Activated T-helper 2 cell treated with anti-CD3 and anti-CD28 coated beads, Interferon-gamma antibody, Interleukin-2, Interleukin-4, amounts not matched to agents 10 μg/mL and 5 μg/mL and 100 μg/mL, durations not matched to agents 14 hours and 24 hours and 36 hours (primary cell): ENCODE measurements around the gene NDUFA11. TPM values are rescaled to one million over a fixed set of nuclear protein-coding genes. Genes with fewer than 3 reads are reported as not detected.

Source experiments
- DNase-seq: peaks from one replicate; pipeline ENCODE4 v3.0.0; 2021; ENCODE audit warnings: low spot score
- H3K27ac Mint-ChIP-seq: one replicate; pipeline ENCODE4 v1.8.0; 2021; ENCODE audit warnings: mixed read lengths
- H3K27me3 Mint-ChIP-seq: one replicate; pipeline ENCODE4 v1.8.0; 2021; ENCODE audit warnings: low read depth, mixed read lengths
- H3K36me3 Mint-ChIP-seq: one replicate; pipeline ENCODE4 v1.8.0; 2021; ENCODE audit warnings: low read depth, mixed read lengths
- H3K4me1 Mint-ChIP-seq: one replicate; pipeline ENCODE4 v1.8.0; 2021; ENCODE audit warnings: low read depth, mixed read lengths
- H3K4me3 Mint-ChIP-seq: one replicate; pipeline ENCODE4 v1.8.0; 2021; ENCODE audit warnings: low read depth, mild to moderate bottlenecking, moderate library complexity, mixed read lengths
- H3K9me3 Mint-ChIP-seq: one replicate; pipeline ENCODE4 v1.8.0; 2021; ENCODE audit warnings: mixed read lengths
- intact Hi-C: fragments of 100-400 bp; cut with micrococcal nuclease; formaldehyde crosslinking; loops from one replicate; pipeline ENCODE4 v1.15.1; 2023
- total RNA-seq: library from RNA; stranded (reverse); gene quantifications from 2 replicates; pipeline ENCODE4 v1.2.3, GENCODE V29; 2022

NDUFA11 gene
- total RNA-seq, 1 donor from 2014 or later: 230 TPM

- no peaks in the 10 kb centered on the region for H3K27me3 Mint-ChIP-seq
Measured at GRCh38 chr19:5927441-5927821, 23.8 kb upstream of the NDUFA11 start.

DNA sequence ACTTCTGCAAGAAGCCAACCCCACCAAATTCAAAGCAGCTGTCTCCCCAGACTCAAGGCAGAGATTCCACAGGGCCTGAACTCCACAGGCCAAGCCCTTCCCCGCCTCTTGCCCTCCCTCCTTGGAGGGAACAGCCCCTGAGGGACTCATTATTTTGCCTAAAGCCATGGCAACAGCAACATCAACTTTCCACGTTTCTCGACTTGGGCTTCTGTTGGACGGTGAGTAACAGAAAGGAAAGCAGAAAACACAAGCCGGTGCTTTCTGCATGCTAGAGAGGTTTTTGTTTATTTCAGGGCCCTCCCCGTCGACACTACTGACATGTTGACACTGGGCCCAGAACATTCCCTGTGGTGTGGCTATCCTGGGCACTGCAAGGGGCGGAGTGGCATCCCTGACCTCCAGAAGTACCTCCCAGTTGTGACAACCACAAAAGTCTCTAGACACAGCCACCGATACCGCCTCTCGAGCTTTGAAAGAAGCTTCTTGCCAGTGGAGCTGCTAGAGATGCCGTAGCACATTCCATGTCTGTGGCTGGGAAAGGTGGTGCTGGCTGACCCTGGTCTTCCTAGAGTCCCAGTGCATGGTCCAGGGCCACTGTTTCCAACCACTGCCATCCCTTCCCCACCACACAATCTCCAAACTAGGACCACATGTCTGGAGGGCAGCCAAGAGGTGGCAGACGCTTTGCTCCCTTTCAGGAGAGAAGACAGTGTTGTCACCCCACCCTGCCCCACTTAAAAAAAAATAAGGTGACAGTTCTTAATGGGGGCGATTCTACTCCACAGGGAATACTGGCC, 23.3 kb upstream of the NDUFA11 start:
- no peak overlapping the region for H3K4me3 Mint-ChIP-seq
- H3K36me3 Mint-ChIP-seq: peaks cover 52% of the 10 kb centered on the region
- no peaks in the 10 kb centered on the region for H3K27me3 Mint-ChIP-seq
- DNase-seq: no peak
- intact Hi-C loops: no loop called here
- no peaks in the 10 kb centered on the region for H3K4me1 Mint-ChIP-seq
- H3K27ac Mint-ChIP-seq: no peak overlapping the region
- H3K9me3 Mint-ChIP-seq: no peaks in the 10 kb centered on the region

More at GRCh38 chr19:5927441-5927821, 23.8 kb upstream of the NDUFA11 start:
- no peak for DNase-seq
- Mint-ChIP-seq H3K36me3 (peaks cover 50% of the 10 kb centered on the region), H3K4me3 (no peak overlapping the region), H3K27ac (no peak overlapping the region), H3K4me1 (no peaks in the 10 kb centered on the region), H3K9me3 (no peaks in the 10 kb centered on the region)
- intact Hi-C loops: no loop called here

DNA sequence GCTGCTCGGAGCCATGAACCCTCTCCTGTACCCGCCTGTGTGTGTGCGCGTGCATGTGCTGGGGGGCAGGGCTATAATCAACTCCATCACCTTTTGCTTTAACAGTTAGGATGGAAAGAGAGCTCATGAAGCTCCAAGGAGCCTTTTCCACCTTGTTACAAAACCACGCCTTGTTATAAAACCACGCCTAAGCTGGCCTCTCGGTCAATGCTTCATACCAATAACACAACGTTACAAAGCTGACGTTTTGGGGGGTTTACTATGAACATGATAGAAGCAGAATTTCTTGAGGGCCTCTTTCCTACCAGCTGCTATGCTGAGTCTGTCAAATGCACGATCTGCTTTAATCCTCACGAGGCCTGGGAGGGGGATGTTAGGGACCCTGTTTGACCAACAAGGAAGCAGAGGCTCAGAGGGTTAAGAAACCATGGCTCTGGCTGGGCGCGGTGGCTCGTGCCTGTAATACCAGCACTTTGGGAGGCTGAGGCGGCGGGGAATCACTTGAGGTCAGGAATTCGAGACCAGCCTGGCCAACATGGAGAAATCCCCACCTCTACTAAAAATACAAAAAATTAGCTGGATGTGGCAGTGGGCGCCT, 22.3 kb upstream of the NDUFA11 start:
- H3K27ac Mint-ChIP-seq: no peak overlapping the region
- H3K4me3 Mint-ChIP-seq: no peak overlapping the region
- no peaks in the 10 kb centered on the region for H3K27me3 Mint-ChIP-seq
- intact Hi-C loops: no loop called here
- H3K36me3 Mint-ChIP-seq: peaks cover 50% of the 10 kb centered on the region
- H3K9me3 Mint-ChIP-seq: no peaks in the 10 kb centered on the region
- DNase-seq: no peak
- H3K4me1 Mint-ChIP-seq: no peaks in the 10 kb centered on the region

- no peaks in the 10 kb centered on the region for H3K27me3 Mint-ChIP-seq
- no peaks in the 10 kb centered on the region for H3K4me1 Mint-ChIP-seq
- H3K9me3 Mint-ChIP-seq: no peaks in the 10 kb centered on the region
- peaks cover 54% of the 10 kb centered on the region for H3K36me3 Mint-ChIP-seq
- DNase-seq: no peak
- intact Hi-C loops: no loop called here
- H3K27ac Mint-ChIP-seq: no peak overlapping the region
- H3K4me3 Mint-ChIP-seq: no peak overlapping the region
Measured at GRCh38 chr19:5923356-5923755, 19.8 kb upstream of the NDUFA11 start.

- Mint-ChIP-seq H3K27ac (no peak overlapping the region), H3K27me3 (no peaks in the 10 kb centered on the region)
Measured at GRCh38 chr19:5922161-5922545, 18.6 kb upstream of the NDUFA11 start.

DNA sequence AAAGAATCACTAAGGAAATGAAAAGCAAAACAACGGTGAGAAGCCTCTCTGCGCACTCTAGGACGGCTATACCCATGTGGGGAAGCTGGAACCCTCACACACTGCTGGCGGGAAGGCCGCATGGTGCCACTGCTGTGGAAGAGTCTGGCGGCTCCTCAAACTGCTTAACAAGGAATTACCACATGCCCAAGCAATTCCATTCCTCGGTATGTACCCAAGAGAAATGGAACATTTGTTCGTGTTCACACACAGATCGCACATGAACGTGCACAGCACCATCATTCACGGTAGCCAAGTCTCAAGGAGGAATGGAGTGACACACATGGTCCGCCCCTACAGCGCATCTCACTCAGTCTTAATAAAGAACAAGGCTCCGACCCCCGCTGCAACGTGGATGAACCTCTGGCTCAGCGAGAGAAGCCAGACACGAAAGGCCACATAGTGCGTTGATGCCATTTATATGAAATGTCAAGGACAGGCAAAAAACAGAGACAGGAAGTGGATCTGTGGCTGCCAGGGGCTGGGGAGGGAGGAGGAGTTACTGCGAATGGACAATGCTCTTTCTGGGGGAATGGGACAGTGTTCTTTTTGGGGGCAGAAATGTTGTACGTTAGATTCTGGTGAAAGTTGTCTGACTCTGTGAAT, 18.0 kb upstream of the NDUFA11 start:
- Mint-ChIP-seq H3K27ac (no peak overlapping the region), H3K36me3 (peaks cover 51% of the 10 kb centered on the region)

More at GRCh38 chr19:5922161-5922545, 18.6 kb upstream of the NDUFA11 start:
- Mint-ChIP-seq H3K36me3 (peaks cover 48% of the 10 kb centered on the region), H3K9me3 (no peaks in the 10 kb centered on the region), H3K4me1 (no peaks in the 10 kb centered on the region), H3K4me3 (no peak overlapping the region)
- intact Hi-C loops: no loop called here
- DNase-seq: no peak

DNA sequence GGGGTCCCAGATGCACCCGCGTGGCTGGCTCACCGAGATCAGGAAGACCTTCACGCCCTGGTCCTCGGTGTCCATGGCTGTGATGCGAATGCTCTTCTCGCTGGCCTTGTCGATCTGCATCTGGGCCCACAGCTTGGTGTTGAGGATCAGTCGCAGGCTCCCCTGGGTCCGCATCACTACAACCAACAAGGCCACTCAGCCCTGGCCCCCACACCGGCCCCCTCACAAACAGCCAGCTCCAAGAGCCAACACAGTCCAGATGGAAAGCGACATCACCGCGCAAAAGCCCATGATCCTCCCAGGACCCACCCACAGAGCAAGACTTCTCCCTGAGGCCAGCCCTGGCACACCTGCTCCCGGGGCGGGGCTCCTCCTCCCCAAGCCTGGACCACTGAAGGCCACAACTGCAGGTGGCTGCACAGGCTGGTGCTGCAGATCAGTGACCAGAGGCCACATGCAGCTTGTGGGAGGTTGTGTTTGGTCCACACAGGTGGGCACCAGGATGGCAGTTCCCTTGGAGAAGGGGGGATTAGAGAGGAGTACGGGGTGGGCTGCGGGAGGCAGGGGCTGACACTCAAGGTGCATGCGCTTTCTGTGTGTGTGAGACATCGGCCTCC, 15.0 kb upstream of the NDUFA11 start:
- no peak overlapping the region for H3K27ac Mint-ChIP-seq
- DNase-seq: no peak
- H3K9me3 Mint-ChIP-seq: no peaks in the 10 kb centered on the region
- H3K27me3 Mint-ChIP-seq: no peaks in the 10 kb centered on the region
- intact Hi-C loops: no loop called here
- no peaks in the 10 kb centered on the region for H3K4me1 Mint-ChIP-seq
- H3K36me3 Mint-ChIP-seq: peaks cover 43% of the 10 kb centered on the region
- no peak overlapping the region for H3K4me3 Mint-ChIP-seq

More for the DNA sequence above, 18.0 kb upstream of the NDUFA11 start:
- H3K27me3 Mint-ChIP-seq: no peaks in the 10 kb centered on the region
- no peaks in the 10 kb centered on the region for H3K9me3 Mint-ChIP-seq
- H3K4me3 Mint-ChIP-seq: no peak overlapping the region
- no peaks in the 10 kb centered on the region for H3K4me1 Mint-ChIP-seq
- no peak for DNase-seq
- intact Hi-C loops: no loop called here

DNA sequence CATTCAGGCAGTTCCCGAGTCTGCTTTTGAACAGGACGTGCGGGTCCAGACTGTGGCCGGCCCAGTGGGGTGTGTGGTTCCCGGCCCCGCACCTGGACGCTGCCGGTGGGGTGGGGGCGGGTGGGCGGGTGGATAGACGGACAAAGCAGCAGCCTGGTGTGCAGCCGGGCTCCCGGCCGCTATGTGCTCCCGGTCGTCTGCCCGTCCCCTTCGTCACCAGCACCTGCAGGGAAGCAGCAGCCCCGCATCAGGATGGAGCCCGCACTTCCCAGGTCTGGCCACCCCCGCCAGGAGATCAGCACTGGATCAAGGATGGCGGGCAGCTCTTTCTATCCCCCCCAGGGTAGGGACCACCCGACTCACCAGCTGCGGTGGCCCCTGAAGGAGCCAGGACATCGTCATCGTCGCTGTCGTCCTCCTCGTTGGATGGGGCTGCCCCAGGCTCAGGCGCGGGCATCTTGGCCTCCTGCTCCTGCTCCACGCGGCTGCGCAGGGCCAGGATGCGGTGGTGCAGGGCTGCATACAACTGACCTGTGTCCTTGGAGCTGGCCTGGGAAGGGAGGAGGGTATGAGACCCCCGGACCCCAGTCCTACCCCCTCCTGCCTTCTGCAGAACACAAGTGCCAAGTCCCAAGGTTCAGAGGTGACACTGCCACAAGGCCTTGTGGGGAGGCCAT, 14.0 kb upstream of the NDUFA11 start:
- H3K27me3 Mint-ChIP-seq: no peaks in the 10 kb centered on the region
- peaks cover 36% of the 10 kb centered on the region for H3K36me3 Mint-ChIP-seq
- no peak for DNase-seq
- H3K9me3 Mint-ChIP-seq: no peaks in the 10 kb centered on the region
- H3K4me1 Mint-ChIP-seq: no peaks in the 10 kb centered on the region
- no peak overlapping the region for H3K27ac Mint-ChIP-seq
- no peak overlapping the region for H3K4me3 Mint-ChIP-seq
- intact Hi-C loops: no loop called here

DNA sequence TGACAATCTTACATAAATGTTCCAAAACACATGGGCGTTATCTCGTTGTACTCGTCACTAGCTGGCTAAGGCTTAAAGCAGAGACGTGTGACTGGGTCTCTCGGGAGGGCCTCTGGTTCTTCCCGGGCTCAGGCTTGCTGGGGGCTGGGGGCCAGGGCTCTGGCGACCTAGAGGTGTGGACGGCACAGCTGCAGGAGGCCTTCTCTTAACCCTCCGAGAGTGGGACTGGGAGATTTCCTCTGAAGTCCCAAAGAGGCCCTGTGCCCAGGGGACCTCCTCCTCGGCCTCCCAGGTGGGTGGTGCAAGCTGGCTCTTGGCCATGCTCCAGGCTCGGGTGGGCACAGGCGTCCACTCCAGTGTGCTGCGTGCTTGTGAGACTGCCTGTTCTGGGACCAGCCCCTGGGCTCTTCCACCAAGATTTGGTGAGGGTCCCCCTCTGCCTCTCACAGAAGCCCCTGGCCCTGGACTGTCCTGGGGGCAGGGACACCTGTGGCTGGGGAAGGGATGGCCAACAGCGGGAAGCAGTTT, 12.7 kb upstream of the NDUFA11 start:
- Mint-ChIP-seq H3K4me3 (no peak overlapping the region), H3K27ac (no peak overlapping the region)
- no peak for DNase-seq

DNA sequence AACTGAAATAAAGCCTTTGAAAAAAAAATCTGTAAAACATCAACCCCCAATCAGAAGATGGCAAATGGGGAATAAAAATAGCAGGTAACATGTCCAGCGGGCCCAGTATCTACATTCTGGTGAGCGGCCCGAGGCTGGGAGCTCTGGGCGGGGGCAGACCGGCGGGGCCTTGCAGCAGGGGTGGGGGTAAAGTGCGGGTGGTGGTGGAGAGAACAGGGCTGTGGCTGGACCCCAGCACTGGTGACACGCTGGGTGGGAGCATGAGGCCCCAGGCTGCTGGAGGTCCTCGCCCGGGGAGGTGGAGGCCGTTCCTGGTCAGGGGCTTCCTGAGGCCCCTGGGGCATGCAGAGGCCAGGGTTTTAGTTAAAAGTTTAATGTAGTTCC, 12.2 kb upstream of the NDUFA11 start:
- Mint-ChIP-seq H3K27ac (no peak overlapping the region), H3K4me1 (no peaks in the 10 kb centered on the region), H3K27me3 (no peaks in the 10 kb centered on the region), H3K36me3 (peaks cover 23% of the 10 kb centered on the region), H3K9me3 (no peaks in the 10 kb centered on the region), H3K4me3 (no peak overlapping the region)
- intact Hi-C loops: no loop called here
- no peak for DNase-seq

More for the DNA sequence above, 12.7 kb upstream of the NDUFA11 start:
- Mint-ChIP-seq H3K36me3 (peaks cover 26% of the 10 kb centered on the region), H3K4me1 (no peaks in the 10 kb centered on the region), H3K27me3 (no peaks in the 10 kb centered on the region), H3K9me3 (no peaks in the 10 kb centered on the region)
- intact Hi-C loops: no loop called here

GRCh38 chr19:5914946-5915781, 11.6 kb upstream of the NDUFA11 start:
- Mint-ChIP-seq H3K36me3 (peaks cover 22% of the 10 kb centered on the region), H3K27ac (no peak overlapping the region), H3K4me3 (no peak overlapping the region), H3K27me3 (no peaks in the 10 kb centered on the region), H3K4me1 (no peaks in the 10 kb centered on the region), H3K9me3 (no peaks in the 10 kb centered on the region)
- DNase-seq: no peak
- intact Hi-C loops: no loop called here

- Mint-ChIP-seq H3K27me3 (no peaks in the 10 kb centered on the region), H3K36me3 (peaks cover 25% of the 10 kb centered on the region), H3K4me3 (no peak overlapping the region), H3K27ac (no peak overlapping the region), H3K4me1 (no peaks in the 10 kb centered on the region), H3K9me3 (no peaks in the 10 kb centered on the region)
- DNase-seq: no peak
- intact Hi-C loops: no loop called here
Measured at GRCh38 chr19:5914358-5914774, 10.8 kb upstream of the NDUFA11 start.
